Cortex of kidney (tissue), 1 donor: ENCODE data around the gene MAP2.
"Not testable (repeated sequence)": the region's sequence is repeated elsewhere in the genome, so short reads cannot be mapped to it uniquely, and the experiment has no call there.

Experiments
- DNase-seq: peaks from one replicate; lab custom pipeline; 2025; lab: John Stamatoyannopoulos, UW

MAP2 gene

DNA sequence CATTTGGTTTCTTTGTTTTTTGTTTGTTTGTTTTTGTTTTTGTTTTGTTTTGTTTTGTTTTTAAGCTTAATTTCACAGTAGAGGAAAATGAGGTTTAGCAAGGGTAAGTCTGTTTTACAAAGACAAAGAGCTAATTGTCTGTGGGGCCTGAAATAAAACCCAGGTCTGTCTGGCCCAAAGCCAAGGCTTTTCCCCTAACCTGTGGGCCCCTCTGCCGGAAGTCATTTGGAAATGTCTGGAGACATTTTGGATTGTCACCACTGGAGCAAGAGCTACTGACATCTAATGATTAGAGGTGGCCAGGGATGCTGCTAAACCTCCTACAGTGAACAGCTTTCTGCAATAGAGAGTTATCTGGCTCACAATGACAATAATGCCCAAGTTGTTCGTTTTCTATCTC is 167.2 kb downstream of the MAP2 start:
- DNase-seq: no peak

DNA sequence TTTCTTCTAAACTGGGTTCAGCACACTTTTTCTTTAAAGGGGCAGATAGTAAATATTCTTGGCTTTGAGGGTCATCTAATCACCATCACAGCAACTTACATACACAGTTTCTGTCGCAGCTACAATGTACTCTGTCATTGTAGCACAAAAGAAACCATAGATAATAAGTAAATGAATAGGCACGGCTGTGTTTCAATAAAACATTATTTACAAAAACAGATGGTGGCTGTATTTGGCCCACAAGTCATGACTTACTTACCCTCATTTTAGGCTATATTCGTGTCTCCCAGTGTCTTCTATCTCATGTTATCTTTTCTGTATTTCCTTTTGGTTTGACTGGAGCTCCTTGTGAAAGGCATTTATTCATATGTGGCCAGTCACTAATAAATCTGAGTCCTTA is 168.3 kb downstream of the MAP2 start:
- no peak for DNase-seq

DNA sequence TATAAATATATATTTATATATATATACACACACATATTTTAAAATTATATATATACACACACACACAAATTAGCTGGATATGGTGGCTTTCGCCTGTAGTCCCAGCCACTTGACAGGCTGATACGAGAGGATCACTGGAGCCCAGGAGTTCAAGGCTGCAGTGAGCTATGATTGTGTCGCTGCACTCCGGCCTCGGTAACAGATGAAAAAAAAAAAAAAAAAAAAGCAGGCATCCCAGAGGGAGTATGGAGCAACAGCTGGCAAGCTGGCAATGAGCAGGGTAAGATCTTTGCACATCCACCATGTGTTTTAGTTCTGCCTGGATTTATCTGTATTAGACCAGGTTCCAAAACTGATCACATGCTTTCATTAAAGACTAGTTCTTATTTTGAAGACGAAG is 170.1 kb downstream of the MAP2 start:
- DNase-seq: no peak

DNA sequence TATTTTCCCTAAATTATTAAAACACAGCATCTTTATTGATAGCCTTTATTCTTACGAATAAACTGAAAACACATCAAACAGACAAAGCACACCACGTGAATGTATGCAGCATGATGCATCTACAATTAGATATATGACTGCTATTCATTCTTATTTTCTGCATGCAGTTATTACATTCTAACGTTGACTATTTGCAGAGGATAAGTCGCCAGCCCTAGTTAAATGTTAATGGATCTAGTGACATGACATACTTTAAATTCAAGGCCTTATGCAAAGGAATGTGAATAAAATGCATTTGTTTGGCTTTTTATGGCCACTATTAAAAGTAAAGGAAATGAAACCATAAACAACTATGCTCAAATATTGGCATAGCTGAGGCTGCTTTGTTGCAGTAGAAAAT is 172.4 kb downstream of the MAP2 start:
- no peak for DNase-seq

DNA sequence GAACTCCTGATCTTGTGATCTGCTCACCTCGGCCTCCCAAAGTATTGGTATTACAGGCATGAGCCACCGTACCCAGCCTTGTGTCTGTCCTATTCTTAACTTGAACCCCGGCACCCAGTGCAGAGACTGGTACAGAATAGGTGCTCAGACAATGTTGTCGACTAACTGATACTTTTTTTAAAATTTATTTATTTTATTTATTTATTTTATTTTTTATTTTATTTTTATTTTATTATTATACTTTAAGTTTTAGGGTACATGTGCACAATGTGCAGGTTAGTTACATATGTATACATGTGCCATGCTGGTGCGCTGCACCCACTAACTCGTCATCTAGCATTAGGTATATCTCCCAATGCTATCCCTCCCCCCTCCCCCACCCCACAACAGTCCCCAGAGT is 174.4 kb downstream of the MAP2 start:
- DNase-seq: not testable (repeated sequence)

DNA sequence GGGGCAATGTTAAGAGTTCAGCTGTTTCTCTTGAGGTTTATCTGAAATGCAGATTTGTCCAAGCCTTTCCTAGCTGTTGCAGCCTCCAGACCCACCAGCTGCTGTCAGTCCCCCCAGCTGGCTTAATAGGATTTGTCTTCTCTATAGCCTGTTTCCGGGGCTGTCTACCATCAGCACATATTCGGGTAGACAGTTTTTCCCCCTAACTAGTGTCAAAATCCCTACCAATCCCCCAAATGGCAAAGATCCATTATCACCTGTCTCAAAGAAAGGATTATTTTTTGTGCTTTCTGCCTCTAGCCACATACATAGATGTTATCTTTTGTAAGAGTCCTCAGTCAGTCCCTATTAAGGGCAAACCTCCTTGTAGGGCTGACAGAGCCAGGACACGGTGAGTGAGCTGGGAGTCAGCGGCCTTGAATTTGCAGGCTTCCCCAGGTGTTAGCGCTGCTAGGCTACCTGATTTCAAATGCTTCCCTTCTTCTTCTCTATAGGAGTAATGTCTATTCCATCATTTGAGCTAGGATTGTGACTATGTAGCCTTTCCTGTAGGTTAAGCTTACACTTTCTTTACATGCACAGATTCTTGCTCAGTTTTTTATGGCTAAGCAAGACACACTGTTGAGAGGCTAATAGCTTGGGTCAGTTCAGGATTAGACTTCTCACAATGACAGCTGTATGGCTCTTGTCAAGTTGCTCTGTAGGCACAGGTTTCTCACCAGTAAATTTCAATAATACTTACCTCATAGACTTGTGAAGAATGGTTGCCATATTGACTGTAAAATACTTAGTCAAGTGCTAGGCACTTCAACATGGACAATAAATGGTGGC is 176.7 kb downstream of the MAP2 start:
- no peak for DNase-seq

DNA sequence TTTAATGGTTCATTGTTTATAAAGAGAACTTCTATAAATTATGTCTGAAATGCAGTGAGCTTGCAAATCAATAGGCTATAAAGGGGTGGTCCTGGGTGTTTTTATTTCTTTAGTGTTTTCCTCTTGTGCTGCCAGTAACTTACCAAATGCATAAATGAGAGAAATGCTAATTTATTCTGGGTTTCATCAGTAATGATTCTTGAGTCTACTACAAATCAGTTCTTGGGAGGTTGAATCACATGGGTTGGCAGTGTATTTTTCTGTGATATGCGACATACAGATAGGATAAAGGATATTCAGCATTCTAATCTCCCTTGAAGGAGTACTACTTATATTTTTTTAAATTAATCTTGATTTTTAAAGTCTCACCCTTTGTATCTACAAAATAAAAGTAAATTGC is 177.7 kb downstream of the MAP2 start:
- DNase-seq: no peak

DNA sequence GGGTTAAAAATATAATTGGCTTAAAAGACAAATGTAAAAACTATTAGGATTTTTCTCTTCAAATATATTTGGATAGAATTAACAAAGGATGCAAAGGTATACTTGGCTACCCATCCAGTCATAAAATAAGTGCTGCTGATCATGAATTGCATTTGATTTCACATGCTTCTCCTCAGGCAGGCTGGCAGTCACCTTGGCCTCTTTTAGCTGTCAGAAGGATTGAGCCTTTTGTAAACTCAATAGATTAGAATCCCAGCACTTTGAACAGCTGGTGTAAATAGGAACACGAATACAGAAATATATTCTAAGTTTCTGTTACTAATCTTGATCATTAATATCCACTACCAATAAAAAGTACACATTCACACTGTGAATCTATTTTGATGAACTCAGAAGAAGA is 178.4 kb downstream of the MAP2 start:
- no peak for DNase-seq

DNA sequence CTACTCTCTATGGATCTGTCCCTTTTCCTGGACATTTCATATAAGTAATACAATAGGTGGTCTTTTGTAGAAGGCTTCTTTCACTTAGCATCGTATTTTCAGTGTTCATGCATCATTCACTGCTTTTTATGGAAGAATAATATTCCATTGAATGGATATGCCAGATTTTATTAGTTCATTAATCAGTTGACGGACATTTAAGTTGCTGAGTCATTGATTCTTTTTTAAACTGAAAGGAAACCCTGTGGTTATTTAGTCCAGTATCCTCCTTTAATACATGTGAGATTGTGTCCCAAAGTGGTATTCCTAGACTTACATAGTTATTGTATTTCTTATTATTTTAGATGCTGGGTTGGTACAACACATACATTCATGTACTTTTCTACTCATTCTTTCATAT is 185.7 kb downstream of the MAP2 start:
- DNase-seq: no peak

DNA sequence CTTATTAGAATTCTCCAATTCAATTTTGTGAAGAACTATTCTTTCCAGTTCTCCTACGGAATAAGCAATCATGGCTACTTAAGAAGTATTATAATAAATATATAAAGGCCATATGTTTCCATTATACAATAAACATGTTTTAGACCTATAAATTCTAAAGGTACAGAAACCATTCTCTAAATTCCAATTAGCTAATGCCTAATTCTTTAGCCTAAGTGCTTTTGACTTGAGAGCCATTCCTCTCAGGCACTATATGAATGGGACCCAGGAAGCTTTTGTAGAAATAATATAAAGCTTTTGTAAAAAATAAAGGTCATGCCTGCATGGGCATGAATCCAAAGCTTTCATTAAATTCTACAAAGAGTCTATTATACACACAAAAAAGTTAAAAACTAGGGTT is 186.8 kb downstream of the MAP2 start:
- DNase-seq: no peak

DNA sequence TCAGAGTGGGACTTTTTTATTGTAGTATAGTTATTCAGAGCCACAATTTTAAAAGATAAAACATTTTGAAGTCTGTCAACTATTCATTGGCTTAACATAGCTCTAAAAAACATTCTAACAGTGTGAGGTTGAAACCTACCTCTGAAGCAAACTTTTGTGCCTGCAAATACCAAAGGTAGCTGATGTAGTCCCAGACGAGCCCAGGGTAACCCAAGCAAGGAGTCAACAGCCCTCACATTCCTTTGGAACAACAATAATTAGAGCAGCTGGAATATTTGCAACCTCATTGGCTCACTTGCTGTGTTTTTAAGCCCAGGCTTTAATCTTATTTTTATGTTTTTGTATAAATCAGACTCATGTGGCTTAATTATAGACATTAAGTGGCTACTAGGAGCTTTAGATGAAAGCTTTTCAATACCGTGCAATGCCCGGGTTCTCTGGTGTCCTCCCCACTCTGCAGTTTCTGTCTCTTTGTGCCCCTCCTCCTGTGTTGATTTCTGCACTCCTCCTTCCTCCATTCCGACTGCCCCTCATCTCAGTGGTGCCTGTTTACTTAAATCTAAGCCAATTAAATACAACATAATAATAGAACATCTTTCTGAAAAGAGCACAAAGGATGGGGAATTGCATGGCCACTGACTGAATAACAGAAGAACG is 189.9 kb downstream of the MAP2 start:
- DNase-seq: no peak

DNA sequence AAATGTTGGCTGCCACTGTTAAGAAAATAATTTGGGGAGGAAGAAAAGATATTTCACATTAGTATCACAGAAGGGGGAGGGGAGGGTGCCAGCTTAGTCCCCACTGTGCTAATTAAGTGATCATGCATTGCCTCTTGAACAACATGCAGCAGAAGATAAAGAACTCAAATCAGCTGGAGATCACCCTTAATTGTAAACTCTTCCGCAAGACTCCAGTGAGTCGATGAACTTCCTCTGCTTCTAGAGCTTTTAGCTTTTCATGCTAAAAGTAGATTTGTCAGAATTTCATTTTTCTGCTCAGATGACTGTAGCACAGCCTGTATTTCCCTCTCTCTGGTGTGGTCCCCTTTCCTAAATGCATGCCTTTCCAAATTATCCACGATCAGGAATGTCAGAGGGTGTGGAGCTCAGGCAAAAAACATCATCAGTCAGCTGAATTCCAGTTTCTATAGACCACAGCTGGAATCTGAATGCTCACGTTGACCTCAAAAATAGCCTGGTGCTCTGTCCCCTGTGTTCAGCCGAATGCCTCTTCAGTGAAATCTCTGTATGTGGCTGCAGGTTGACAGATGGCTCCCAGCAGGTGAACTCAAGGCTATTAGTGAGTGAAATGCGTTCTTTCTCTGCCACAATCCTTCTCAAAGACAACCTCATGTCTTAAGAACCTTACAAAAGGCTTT is 191.0 kb downstream of the MAP2 start:
- DNase-seq: no peak

DNA sequence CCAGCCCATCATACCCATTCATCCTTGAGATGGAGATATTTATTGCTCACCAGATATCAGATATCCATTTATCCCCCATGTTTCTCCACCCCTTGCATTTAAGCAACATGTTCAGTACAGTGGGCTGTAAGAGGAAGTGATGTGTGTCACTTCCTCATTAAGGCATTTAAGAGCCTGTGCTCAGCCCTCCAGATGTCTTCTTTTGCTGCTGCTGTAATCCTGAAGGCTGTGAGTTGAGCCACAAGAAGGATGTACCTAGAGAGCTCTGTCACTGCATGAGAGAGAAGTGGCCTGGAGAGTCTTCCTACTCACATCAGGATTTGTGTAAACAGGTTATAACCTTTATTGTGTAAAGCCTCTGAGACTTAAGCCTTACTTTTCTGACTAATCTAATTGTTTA is 195.9 kb downstream of the MAP2 start:
- no peak for DNase-seq

DNA sequence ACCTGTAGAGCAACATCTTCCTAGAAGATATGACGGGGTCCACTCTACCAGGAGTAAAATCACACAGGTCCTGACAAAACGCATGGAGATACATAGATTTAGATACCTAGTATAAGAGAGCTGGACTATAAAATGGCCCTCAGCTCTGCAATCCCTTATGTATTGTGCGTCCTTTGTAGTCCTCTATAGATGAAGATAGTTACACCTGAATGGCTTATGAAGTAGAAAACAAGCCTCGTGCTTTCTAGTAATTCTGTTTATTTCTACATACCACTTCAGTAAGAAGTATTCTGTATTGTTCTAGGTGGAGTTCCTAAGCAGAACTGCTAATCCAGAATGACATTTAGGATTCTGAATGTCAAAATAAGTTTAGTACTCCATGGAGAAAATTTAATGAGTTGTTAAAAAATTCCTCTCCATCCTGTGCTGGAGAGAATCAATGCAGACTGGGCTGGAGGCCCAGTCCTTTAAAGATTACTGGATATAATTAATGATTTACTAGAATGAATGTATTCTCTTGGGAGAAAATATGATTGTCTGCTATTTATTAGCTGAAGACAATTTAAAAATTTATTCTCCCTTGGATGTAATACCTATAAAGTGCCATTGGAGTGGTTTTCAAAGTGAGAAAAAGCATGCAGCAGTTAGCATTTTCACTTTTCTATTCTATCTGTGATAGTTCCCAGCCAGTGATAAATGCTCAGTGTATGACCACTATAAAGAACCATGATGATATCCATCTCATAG is 200.5 kb downstream of the MAP2 start:
- DNase-seq: no peak

DNA sequence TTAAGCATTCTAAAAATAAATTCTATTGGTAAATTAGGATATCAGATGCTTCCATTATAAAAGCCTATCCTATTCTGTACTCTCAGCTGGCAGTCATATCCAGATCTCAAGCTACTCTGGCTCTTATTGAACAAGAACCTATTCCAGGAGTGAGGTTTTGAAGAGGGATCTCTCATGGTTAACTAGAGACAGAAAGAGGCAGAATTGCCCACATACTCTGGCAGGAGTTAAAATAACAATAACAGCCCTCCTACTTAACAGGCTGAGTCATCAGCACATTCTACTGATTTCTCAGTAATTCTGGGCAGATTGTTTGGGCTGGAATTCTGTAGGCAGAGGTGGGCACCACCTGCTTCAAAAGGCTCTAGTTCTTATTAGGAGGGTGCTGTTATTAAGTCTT is 205.8 kb downstream of the MAP2 start:
- no peak for DNase-seq

DNA sequence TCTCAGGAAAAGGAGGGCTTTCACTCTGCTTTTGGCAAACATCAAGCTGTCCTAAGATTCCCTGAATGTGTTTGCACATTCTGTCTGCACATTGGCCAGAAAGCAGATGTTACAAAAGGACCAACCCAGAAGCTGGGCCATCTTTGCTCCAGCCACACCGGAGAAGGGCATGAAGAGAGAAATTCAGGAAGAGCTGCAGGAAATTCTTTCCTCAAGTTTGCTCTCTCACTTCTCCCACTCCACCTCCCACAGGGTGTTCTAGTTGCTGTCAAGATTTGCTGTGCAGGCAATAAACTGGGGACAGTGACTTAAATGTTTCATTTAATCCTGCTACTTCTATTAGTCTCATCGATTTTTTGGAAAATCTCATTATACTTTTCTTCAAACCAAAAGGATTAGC is 210.1 kb downstream of the MAP2 start:
- DNase-seq: no peak

DNA sequence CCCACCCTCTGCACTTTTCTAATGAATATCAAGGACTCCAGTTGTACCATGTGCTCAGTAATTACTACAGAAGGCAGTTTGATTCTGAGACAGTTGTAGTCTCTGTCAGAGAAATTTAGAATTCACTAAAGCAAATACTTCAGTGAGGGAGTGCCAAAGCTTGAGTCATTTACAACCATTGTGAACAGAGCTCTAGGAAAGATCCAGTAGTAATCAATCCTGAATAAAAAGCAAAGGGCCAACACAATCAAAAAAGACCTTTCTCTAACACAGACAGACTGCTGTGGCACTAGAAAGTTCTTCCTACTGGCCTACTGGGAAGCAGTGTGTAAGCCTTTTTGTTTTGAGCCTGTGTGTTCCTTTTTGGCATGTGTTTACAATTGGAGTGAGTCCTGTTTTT is 212.2 kb downstream of the MAP2 start:
- no peak for DNase-seq

DNA sequence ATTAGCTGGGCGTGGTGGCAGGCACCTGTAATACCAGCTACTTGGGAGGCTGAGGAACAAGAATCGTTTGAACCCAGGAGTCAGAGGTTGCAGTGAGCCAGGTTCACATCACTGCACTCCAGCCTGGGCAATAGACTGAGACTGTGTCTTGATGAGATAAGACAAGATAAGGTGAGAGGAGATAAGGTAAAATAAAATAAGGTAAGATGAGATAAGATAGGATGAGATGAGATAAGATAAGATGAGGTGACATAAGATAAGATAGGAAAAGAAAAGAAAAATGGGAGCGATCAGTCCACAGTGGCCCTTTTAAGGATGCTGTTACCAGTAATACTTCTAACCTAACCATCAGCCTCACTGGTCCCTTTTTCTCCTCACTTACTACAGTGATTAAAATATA is 213.4 kb downstream of the MAP2 start:
- no peak for DNase-seq

DNA sequence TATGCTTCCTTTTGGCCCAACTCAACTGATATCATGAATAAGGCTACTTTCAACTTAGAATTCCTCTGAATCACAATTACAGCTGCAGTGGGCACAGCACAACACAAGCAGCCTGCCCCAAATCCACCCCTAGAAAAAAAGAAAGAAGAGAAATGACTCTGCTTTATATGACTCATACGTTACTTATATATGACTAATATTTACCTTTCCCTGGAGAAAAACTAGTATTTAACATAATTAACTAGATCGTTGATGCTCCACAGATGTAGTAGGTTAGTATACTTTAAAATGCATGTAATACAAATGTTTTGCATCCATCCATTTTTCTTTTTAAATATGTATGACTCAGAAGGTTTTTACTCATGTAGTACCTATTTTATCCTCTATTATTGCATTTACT is 214.5 kb downstream of the MAP2 start:
- no peak for DNase-seq

DNA sequence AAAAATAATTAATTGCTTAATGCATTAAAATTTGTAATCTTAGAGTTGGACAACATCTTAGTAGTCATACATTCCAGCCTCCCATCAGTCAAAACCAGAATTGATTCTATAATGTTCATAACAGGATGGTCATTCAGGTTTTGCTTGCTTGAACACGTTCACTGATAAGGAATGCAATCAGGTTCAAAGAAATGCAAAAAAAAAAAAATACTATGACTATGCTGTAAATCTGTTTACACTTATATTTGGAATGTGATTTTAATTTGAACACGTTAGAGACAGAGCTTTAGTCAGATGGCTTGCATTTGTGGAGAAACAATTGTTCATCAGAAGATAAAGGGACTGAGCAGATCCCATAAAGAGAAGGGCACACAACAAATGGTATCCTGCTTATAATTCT is 216.5 kb downstream of the MAP2 start:
- no peak for DNase-seq

DNA sequence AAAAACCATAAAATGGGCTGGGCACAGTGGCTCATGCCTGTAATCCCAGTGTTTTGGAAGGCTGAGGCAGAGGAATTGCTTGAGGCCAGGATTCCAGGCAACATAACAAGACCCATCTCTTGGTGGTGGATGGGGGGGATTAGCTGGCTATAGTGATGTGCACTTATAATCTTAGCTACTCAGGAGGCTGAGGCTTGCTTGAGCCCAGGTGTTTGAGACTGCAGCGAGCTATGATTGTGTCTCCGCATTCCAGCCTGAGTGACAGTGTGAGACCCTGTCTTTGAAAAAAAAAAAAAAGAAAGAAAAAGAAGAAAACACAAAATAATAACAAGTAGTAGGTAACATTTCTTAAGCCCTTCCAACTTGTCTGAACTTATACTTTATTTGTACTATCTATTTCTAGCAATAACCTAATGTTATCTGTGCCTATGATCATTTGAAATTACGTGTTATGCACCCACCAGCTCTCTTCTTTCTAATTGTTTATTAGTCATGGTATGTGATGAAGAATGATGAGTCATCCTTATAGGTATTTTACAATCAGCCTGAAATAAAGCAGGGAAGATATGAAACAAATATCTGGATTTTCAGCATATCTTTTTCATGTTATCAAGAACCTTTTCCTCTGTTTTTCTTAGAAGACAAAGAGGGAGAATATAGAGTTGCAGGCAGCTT is 218.4 kb downstream of the MAP2 start:
- no peak for DNase-seq

DNA sequence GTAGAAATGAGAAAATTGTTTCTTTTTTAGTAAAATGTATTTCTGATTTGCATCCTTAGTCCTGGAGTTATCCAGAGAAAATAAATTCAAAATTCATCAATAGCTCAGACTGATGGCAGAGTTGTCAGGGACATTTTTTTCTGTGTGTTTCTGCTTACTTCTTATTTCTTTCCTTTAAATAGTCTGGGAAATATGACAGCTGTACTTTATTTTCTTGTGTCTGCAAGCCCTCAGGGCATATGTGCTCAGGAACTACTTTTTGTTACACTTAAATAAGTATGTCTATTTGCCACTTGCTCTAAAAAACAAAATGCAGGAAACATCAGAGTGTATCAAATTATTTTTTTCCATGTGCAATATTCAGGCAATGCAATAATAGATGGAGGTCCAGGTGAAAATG is 221.0 kb downstream of the MAP2 start:
- DNase-seq: no peak
